ENCODE results near the gene HAO1. TPM values are rescaled to one million over a fixed set of nuclear protein-coding genes. Genes with fewer than 3 reads are reported as not detected.

The HAO1 gene
- total and polyA plus RNA-seq, 2 donors (not counting 3 experiments of a cell fraction or from before 2014, with no cell fraction given), result not detected

GRCh38 chr20:7891705-7892104 lies 48.6 kb downstream of the HAO1 start:
- CTCF ChIA-PET, result interaction anchor here (1.3 kb wide), 1 partner anchor 32 kb away, joined by 3 read pairs; no protein-coding TSS in a partner anchor
- dilution Hi-C loops (cut with MboI; ENCODE audit: extremely low pct_ligation_motif_present, low sequenced_read_pairs), result no loop called here
- intact Hi-C loops (cut with micrococcal nuclease), result no loop called here

GRCh38 chr20:7889736-7890135 lies 50.5 kb downstream of the HAO1 start:
- TF ChIP-seq, protein P1, sequence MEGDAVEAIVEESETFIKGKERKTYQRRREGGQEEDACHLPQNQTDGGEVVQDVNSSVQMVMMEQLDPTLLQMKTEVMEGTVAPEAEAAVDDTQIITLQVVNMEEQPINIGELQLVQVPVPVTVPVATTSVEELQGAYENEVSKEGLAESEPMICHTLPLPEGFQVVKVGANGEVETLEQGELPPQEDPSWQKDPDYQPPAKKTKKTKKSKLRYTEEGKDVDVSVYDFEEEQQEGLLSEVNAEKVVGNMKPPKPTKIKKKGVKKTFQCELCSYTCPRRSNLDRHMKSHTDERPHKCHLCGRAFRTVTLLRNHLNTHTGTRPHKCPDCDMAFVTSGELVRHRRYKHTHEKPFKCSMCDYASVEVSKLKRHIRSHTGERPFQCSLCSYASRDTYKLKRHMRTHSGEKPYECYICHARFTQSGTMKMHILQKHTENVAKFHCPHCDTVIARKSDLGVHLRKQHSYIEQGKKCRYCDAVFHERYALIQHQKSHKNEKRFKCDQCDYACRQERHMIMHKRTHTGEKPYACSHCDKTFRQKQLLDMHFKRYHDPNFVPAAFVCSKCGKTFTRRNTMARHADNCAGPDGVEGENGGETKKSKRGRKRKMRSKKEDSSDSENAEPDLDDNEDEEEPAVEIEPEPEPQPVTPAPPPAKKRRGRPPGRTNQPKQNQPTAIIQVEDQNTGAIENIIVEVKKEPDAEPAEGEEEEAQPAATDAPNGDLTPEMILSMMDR (IDR thresholded peaks at IDR 0.05; ENCODE audit: extremely low read depth in 1 of 2, insufficient read depth in 1 of 2, low read depth in 1 of 2, low read length in 2 of 2), result no peak
- no peak for TF ChIP-seq FOS (IDR thresholded peaks at IDR 0.05; ENCODE audit: borderline replicate concordance, insufficient read depth, low read length)
- TF ChIP-seq JUN (IDR thresholded peaks at IDR 0.05; ENCODE audit: borderline replicate concordance, insufficient read depth, insufficient read length, low read depth), result no peak
- no peak for TF ChIP-seq POLR2AphosphoS5 (IDR thresholded peaks at IDR 0.05; ENCODE audit: insufficient read depth, low read depth, low read length)
- no peak for TF ChIP-seq EZH2 (IDR thresholded peaks at IDR 0.05; ENCODE audit: borderline replicate concordance, low read depth, low read length, severe bottlenecking)
- TF ChIP-seq, protein P2, sequence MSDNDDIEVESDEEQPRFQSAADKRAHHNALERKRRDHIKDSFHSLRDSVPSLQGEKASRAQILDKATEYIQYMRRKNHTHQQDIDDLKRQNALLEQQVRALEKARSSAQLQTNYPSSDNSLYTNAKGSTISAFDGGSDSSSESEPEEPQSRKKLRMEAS (IDR thresholded peaks at IDR 0.05; ENCODE audit: insufficient read depth, insufficient read length), result no peak
- no peak for TF ChIP-seq GATA2 (IDR thresholded peaks at IDR 0.05; ENCODE audit: insufficient read depth, insufficient read length, low read depth, low read length)
- no peak for TF ChIP-seq MYC (IDR thresholded peaks at IDR 0.05; ENCODE audit: low read depth, low read length)
- TF ChIP-seq POLR2A (IDR thresholded peaks at IDR 0.05; ENCODE audit: low read depth, low read length), result no peak
- no peaks in the 10 kb centered on the region for H3K79me2 ChIP-seq (ENCODE audit: control insufficient read depth, insufficient read depth, low read length)
- no peaks in the 10 kb centered on the region for H4K20me1 ChIP-seq (replicated peaks; ENCODE audit: control insufficient read depth, extremely low read depth, insufficient read depth, low read length)
- no peak overlapping the region for H3K4me3 ChIP-seq (replicated peaks in 1 of 3; ENCODE audit: insufficient read depth in 1 of 3, low read depth in 1 of 3, low read length in 3 of 3)
- no peaks in the 10 kb centered on the region for H3K4me1 ChIP-seq (ENCODE audit: control insufficient read depth, extremely low read depth, insufficient read depth, low read length)
- no TSS peak for BruUV-seq (replicated peaks)
- intact Hi-C loops (cut with micrococcal nuclease), result no loop called here
- POLR2A ChIA-PET, result no interaction called here
- H3K4me2 ChIP-seq (ENCODE audit: insufficient read depth, low read length), result no peak overlapping the region
- DNase-seq (ENCODE audit: low read depth, low spot score), result no peak
- H3K36me3 ChIP-seq (ENCODE audit: control insufficient read depth in 2 of 2, extremely low read depth in 1 of 2, insufficient read depth in 2 of 2, low read length in 2 of 2), result no peaks in the 10 kb centered on the region
- CTCF ChIA-PET, result no interaction called here
- H3K9me3 ChIP-seq (replicated peaks; ENCODE audit: control insufficient read depth, insufficient read depth, low read length), result no peaks in the 10 kb centered on the region
- no peak overlapping the region for H3K27ac ChIP-seq (ENCODE audit: insufficient read depth, low read depth, low read length)
- H2AFZ ChIP-seq (ENCODE audit: low read depth, low read length), result no peak overlapping the region
- FAIRE-seq, result no peak
- H3K9ac ChIP-seq (replicated peaks; ENCODE audit: extremely low read depth, insufficient read depth, low read length), result no peak overlapping the region
- no peaks in the 10 kb centered on the region for H3K27me3 ChIP-seq (ENCODE audit: control insufficient read depth in 2 of 2, insufficient read depth in 2 of 2, low read length in 2 of 2)
- dilution Hi-C loops (cut with MboI; ENCODE audit: extremely low pct_ligation_motif_present, low sequenced_read_pairs), result no loop called here
- H3K9me1 ChIP-seq (replicated peaks; ENCODE audit: control insufficient read depth, extremely low read depth, insufficient read depth, low read length), result peaks cover 2% of the 10 kb centered on the region

More at GRCh38 chr20:7891705-7892104, 48.6 kb downstream of the HAO1 start:
- Histone ChIP-seq H4K20me1 (replicated peaks; ENCODE audit: control insufficient read depth, extremely low read depth, insufficient read depth, low read length) (no peaks in the 10 kb centered on the region), H3K27ac (ENCODE audit: insufficient read depth, low read depth, low read length) (no peak overlapping the region), H3K9me1 (replicated peaks; ENCODE audit: control insufficient read depth, extremely low read depth, insufficient read depth, low read length) (peaks cover 2% of the 10 kb centered on the region), H3K36me3 (ENCODE audit: control insufficient read depth in 2 of 2, extremely low read depth in 1 of 2, insufficient read depth in 2 of 2, low read length in 2 of 2) (no peaks in the 10 kb centered on the region), H3K79me2 (ENCODE audit: control insufficient read depth, insufficient read depth, low read length) (no peaks in the 10 kb centered on the region), H3K4me3 (replicated peaks in 1 of 3; ENCODE audit: insufficient read depth in 1 of 3, low read depth in 1 of 3, low read length in 3 of 3) (no peak overlapping the region), H3K9ac (replicated peaks; ENCODE audit: extremely low read depth, insufficient read depth, low read length) (no peak overlapping the region), H3K9me3 (replicated peaks; ENCODE audit: control insufficient read depth, insufficient read depth, low read length) (no peaks in the 10 kb centered on the region), H3K27me3 (ENCODE audit: control insufficient read depth in 2 of 2, insufficient read depth in 2 of 2, low read length in 2 of 2) (no peaks in the 10 kb centered on the region), H3K4me1 (ENCODE audit: control insufficient read depth, extremely low read depth, insufficient read depth, low read length) (no peaks in the 10 kb centered on the region), H3K4me2 (ENCODE audit: insufficient read depth, low read length) (no peak overlapping the region), H2AFZ (ENCODE audit: low read depth, low read length) (no peak overlapping the region)
- no TSS peak for BruUV-seq (replicated peaks)
- POLR2A ChIA-PET, result no interaction called here
- DNase-seq (ENCODE audit: low read depth, low spot score) (no peak), FAIRE-seq (no peak)
- TF ChIP-seq POLR2A (IDR thresholded peaks at IDR 0.05; ENCODE audit: low read depth, low read length), result no peak
- TF ChIP-seq, protein P2 (IDR thresholded peaks at IDR 0.05; ENCODE audit: insufficient read depth, insufficient read length), result no peak
- TF ChIP-seq JUN (IDR thresholded peaks at IDR 0.05; ENCODE audit: borderline replicate concordance, insufficient read depth, insufficient read length, low read depth), result no peak
- TF ChIP-seq FOS (IDR thresholded peaks at IDR 0.05; ENCODE audit: borderline replicate concordance, insufficient read depth, low read length), result no peak
- TF ChIP-seq MYC (IDR thresholded peaks at IDR 0.05; ENCODE audit: low read depth, low read length), result no peak
- TF ChIP-seq, protein P1 (IDR thresholded peaks at IDR 0.05; ENCODE audit: extremely low read depth in 1 of 2, insufficient read depth in 1 of 2, low read depth in 1 of 2, low read length in 2 of 2), result no peak

Data from endothelial cell of umbilical vein (primary cell).